SK-N-SH treated with all-trans-retinoic acid at 6 μM for 48 hours (cell line): ENCODE data around the gene FOXL3.

Experiments used
- ESRRG ChIP-seq: fragments of 250-450 bp; sonication (Bioruptor Pico); IDR thresholded peaks from 2 replicates; pipeline ENCODE4 v1.6.1; 2021; ENCODE audit warnings: mild to moderate bottlenecking
- GLIS3 ChIP-seq: fragments of 250-450 bp; sonication (Bioruptor Pico); IDR thresholded peaks from 2 replicates; pipeline ENCODE4 v1.5.0; 2020; ENCODE audit warnings: mild to moderate bottlenecking, moderate library complexity
- ISL1 ChIP-seq: fragments of 250-450 bp; sonication (Bioruptor Pico); IDR thresholded peaks from 2 replicates; pipeline ENCODE4 v2.1.2; 2022; ENCODE audit warnings: mild to moderate bottlenecking, moderate library complexity
- PATZ1 ChIP-seq: fragments of 250-450 bp; sonication (Bioruptor Pico); IDR thresholded peaks from 2 replicates; pipeline ENCODE4 v1.8.0; 2020; ENCODE audit warnings: mild to moderate bottlenecking, moderate library complexity, borderline replicate concordance
- POU6F1 ChIP-seq: fragments of 250-450 bp; sonication (Bioruptor Pico); IDR thresholded peaks from 2 replicates; pipeline ENCODE4 v1.8.0; 2021; ENCODE audit warnings: low read depth, mild to moderate bottlenecking, moderate library complexity, borderline replicate concordance
- ZFP30 ChIP-seq: fragments of 450-650 bp; formaldehyde crosslinking; IDR thresholded peaks from 2 replicates; pipeline ENCODE4 v1.5.0; 2022; ENCODE audit warnings: mild to moderate bottlenecking, moderate library complexity
- ZNF8 ChIP-seq: fragments of 450-650 bp; formaldehyde crosslinking; IDR thresholded peaks from 2 replicates; pipeline ENCODE4 v1.5.0; 2020; ENCODE audit warnings: mild to moderate bottlenecking, moderate library complexity

- no peak for TF ChIP-seq GLIS3 (CRISPR knock-in tag)
- TF ChIP-seq ZNF8 (CRISPR knock-in tag) = no peak
- no peak for TF ChIP-seq ESRRG (CRISPR knock-in tag)
- TF ChIP-seq POU6F1 (CRISPR knock-in tag) = no peak
- TF ChIP-seq ISL1 = no peak
- TF ChIP-seq PATZ1 = no peak
- TF ChIP-seq ZFP30 = no peak
Measured at GRCh38 chr7:278081-278480, 11.9 kb upstream of the FOXL3 start.
